Myometrial cell (primary cell): ENCODE measurements around the gene FAM110C. TPM values are rescaled to one million over a fixed set of nuclear protein-coding genes. Genes with fewer than 3 reads are reported as not detected.

Source experiments
- total RNA-seq: library from RNA; depleted of rRNA; stranded (reverse); fragments of >200 nt; gene quantifications from 2 replicates; pipeline ENCODE4 v1.2.3, GENCODE V29; 2015

The FAM110C gene, protein sequence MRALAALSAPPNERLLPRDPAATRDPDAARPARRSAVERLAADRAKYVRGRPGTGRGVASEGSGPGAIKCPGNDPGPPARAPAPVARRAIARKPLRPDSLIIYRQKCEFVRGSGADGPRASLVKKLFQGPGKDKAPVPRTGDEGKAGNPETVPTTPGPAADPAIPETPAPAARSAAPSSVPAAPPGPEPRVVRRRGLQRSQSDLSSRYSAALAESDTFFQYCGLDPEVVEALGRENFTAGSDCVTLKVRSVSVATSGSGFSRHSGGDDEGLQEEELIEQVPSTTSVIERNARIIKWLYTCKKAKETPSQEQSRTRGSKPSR
- not detected in 2 replicates for total RNA-seq

DNA sequence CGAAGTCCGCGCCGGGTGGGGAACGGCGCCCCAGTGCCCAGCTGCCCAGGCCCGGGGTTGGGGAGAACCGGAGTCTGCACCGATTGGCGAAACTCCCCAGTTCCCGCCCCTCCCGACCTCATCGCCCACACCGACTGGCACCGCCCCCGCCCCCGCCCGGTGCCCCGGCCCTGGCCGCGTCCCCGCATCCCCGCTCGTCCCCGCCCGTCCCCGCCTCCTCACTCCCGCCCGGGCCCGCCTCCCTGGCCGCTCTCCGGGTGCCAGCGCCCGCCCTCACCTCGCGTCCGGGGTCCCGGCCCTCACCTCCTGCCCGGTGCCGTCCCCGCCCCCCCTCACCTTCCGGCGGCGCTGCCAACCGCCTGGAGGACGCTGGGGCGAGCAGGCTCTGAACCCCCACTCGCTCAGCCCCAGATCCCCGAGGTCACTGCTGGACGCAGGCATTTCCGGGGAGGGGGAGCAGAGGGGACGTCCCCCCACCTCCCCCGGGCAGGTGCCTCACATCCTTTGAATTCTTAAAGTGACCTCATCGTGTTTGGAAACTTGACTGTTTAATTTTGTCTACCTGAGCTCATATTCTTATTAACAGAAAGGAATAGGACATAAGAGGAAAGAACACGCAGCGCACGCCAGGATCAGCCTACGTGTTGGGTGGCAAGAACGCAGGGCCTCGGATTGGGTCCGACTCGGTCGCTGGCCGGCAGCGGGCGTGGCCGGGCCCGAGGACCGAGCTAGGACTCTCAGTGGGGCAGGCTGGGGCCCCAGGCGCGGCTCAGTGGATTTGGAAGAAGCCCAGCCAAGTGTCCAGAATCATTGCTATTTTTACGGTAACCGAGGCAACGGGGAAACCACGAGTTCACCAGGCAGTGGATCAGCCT, at the start of gene FAM110C:
TSS of gene FAM110C (minus strand) at position 35 of the 875 bp plus-strand sequence. CDS start 120 bp downstream, outside the sequence.

Other genes with a start within 250 kb of the FAM110C start
- gene SH3YL1, start 217.5 kb upstream of the FAM110C start, total RNA-seq = 14.4 and 18.1 TPM in 2 replicates
- gene ACP1, start 218.4 kb upstream of the FAM110C start, total RNA-seq = 73.8 and 89.3 TPM in 2 replicates
- not detected in 2 replicates for gene ALKAL2, start 241.6 kb upstream of the FAM110C start, total RNA-seq